Transverse colon (tissue), 4 donors: Measurements from ENCODE around the gene FCHSD2. TPM values are rescaled to one million over a fixed set of nuclear protein-coding genes. Genes with fewer than 3 reads are reported as not detected.

Source experiments
- DNase-seq: peaks from one replicate; pipeline ENCODE4 v3.0.0-alpha.2; 2019
- H3K27ac ChIP-seq, 4 donors: fragments of 200-600 bp; sonication (generic); 2 replicates each; pipeline ENCODE4 v1.5.1; 2016 to 2018; ENCODE audit warnings: inconsistent platforms in 4 of 4
- H3K27me3 ChIP-seq: fragments of 200-600 bp; sonication (generic); 2 replicates; pipeline ENCODE4 v1.5.1; 2017; ENCODE audit warnings: inconsistent platforms
- H3K36me3 ChIP-seq, 4 donors: fragments of 200-600 bp; sonication (generic); 2 replicates each; pipeline ENCODE4 v1.5.1; 2017 to 2019; ENCODE audit warnings: inconsistent platforms in 4 of 4
- H3K4me1 ChIP-seq, 4 donors: fragments of 200-600 bp; sonication (generic); 2 replicates each; pipeline ENCODE4 v1.5.1; 2017 to 2020; ENCODE audit warnings: inconsistent platforms in 4 of 4
- H3K4me3 ChIP-seq, 4 donors: fragments of 200-600 bp; sonication (generic); 1 replicate in 1 of 4; 2 replicates in 3 of 4; pipeline versions ENCODE4 v1.5.1 to v1.6.1; 2017 to 2019; ENCODE audit warnings: inconsistent platforms in 4 of 4
- H3K9me3 ChIP-seq, 2 donors: fragments of 200-600 bp; sonication (generic); 2 replicates each; pipeline ENCODE4 v1.5.1; 2017 to 2019; ENCODE audit warnings: inconsistent platforms in 2 of 2
- EP300 ChIP-seq: sonication (generic); formaldehyde crosslinking; IDR thresholded peaks from one replicate; pipeline ENCODE4 v1.6.1; 2017; ENCODE audit warnings: antibody characterized with exemption, low read depth
- POLR2A ChIP-seq: fragments of 450-650 bp; IDR thresholded peaks from one replicate; pipeline ENCODE4 v1.6.1; 2016; ENCODE audit warnings: antibody characterized with exemption, mild to moderate bottlenecking, moderate library complexity
- POLR2AphosphoS5 ChIP-seq, 3 donors: sonication (generic); formaldehyde crosslinking; IDR thresholded peaks; one replicate each; pipeline ENCODE4 v1.6.1; 2016; ENCODE audit warnings: antibody characterized with exemption in 3 of 3
- whole genome bisulfite sequencing, 2 donors: methylation state at CpG; one replicate each; pipeline ENCODE4 v1.1.5; 2018; ENCODE audit warnings: low coverage in 1 of 2; 5-methylcytosine and 5-hydroxymethylcytosine counted together
- in situ Hi-C, 4 donors: fragments of 200-750 bp; cut with MboI; loops; one replicate each; pipeline versions ENCODE4 v1.15.0 to v1.15.1; 2017; ENCODE audit warnings: low sequenced_read_pairs in 3 of 4, low pct_ligation_motif_present in 1 of 4, low pct_unique_long_range_greater_than_20kb in 1 of 4
- intact Hi-C: fragments of 100-400 bp; cut with DNase I; formaldehyde crosslinking; loops from one replicate; pipeline ENCODE4 v1.15.1; 2023; ENCODE audit warnings: low total_unique reads
- total RNA-seq, 4 donors: library from RNA; depleted of rRNA; stranded (reverse); fragments of >200 nt; gene quantifications; one replicate each; pipeline ENCODE4 v1.1.0, GENCODE V29; 2016
- TF ChIP-seq, protein P1 (sequence below), 5 experiments: fragments of 200-600 bp in 3 of 5; fragments of 450-650 bp in 2 of 5; sonication (generic) in 3 of 5; IDR thresholded peaks; 1 replicate in 2 of 5; 2 replicates in 3 of 5; pipeline ENCODE4 v1.5.1; 2016 to 2017; ENCODE audit warnings: antibody characterized with exemption in 5 of 5, inconsistent platforms in 3 of 5, mild to moderate bottlenecking in 2 of 5, moderate library complexity in 1 of 5

Gene FCHSD2
- total RNA-seq, 4 donors from 2014 or later = 9.1 to 15.9 (median 15.0) TPM

DNA sequence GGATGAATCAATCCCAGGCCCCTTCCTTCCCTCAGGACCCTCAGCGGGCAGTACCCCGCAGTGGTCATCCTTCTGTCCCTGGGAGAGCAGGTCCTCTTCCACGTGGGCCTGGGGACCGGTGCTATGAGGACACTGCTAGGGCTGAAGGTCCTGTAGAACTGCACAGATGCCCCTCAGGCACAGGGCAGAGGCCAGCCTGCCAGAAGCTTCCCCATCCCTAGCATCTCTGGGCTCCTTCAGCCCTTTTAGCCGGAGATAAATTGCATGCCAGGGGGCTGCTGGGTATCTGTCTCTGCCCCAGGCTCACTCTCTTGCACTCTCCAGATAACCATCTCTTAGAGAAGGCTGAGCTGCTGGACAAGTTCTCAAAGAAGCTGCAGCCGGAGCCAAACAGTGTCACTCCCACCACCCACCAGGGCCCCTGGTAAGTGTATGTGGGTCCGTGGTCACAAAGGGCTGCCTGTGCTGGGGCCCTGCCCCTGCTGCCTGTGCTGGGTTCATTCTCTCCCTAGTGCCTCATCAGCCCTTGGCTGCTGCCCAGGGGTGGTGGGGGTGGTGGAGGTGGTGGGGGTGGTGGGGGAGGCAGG lies 325.6 kb downstream of the FCHSD2 start:
- in situ Hi-C loops (no loop called here), intact Hi-C loops (no loop called here)
- Histone ChIP-seq H3K27ac (peak overlapping the region in 1 of 4 donors; percentile 93), H3K27me3 (no peaks in the 10 kb centered on the region), H3K4me3 (peak overlapping the region in 1 of 4 donors; percentile 3), H3K9me3 (no peaks in the 10 kb centered on the region), H3K36me3 (no peaks in the 10 kb centered on the region), H3K4me1 (peaks cover 18 to 50% (median 35%) of the 10 kb centered on the region in 4 donors)
- TF ChIP-seq, protein P1, sequence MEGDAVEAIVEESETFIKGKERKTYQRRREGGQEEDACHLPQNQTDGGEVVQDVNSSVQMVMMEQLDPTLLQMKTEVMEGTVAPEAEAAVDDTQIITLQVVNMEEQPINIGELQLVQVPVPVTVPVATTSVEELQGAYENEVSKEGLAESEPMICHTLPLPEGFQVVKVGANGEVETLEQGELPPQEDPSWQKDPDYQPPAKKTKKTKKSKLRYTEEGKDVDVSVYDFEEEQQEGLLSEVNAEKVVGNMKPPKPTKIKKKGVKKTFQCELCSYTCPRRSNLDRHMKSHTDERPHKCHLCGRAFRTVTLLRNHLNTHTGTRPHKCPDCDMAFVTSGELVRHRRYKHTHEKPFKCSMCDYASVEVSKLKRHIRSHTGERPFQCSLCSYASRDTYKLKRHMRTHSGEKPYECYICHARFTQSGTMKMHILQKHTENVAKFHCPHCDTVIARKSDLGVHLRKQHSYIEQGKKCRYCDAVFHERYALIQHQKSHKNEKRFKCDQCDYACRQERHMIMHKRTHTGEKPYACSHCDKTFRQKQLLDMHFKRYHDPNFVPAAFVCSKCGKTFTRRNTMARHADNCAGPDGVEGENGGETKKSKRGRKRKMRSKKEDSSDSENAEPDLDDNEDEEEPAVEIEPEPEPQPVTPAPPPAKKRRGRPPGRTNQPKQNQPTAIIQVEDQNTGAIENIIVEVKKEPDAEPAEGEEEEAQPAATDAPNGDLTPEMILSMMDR (IDR thresholded peaks at IDR 0.05) = no peak
- TF ChIP-seq EP300 = no peak
- TF ChIP-seq POLR2A = no peak
- no peak for TF ChIP-seq POLR2AphosphoS5 (IDR thresholded peaks at IDR 0.05)
- no peak for DNase-seq
- WGBS, 2 donors = 81% methylated on average over 7 of the region's 7 CpGs; no CpG with 5 or more reads in 1 of the 2 donors

DNA sequence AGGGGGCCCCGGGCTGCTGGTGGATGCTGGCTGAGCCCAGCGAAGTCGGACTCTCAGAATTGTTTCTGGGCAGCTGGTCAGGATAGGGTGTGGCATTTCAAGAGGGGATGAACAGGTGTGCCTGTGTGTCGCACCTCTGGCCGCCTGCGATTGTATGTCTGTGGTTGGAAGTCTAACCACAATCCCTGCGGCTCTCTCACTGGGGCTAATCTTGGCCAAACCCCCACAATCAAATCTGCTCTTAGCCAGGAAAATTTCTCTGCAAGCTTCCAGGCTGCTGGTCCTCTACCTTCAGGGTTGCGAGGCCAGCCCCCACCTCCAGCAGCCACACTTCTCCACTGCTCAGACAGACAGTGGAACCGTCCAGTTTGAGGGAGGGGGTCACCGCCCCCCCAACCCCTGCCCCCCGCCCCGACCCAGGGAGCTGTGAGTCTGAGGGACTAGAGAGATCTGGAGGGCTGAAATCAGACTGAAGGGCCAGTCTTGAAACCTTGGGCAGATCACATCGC lies 327.0 kb downstream of the FCHSD2 start:
- no peaks in the 10 kb centered on the region for H3K9me3 ChIP-seq
- 8% methylated on average over 12 of the region's 13 CpGs; no CpG with 5 or more reads in 1 of the 2 donors for WGBS, 2 donors
- no peaks in the 10 kb centered on the region for H3K36me3 ChIP-seq
- H3K4me1 ChIP-seq = peaks cover 14 to 42% (median 31%) of the 10 kb centered on the region in 4 donors
- intact Hi-C loops (no loop called here), in situ Hi-C loops (no loop called here)
- peak; percentile 56 for DNase-seq
- H3K27ac ChIP-seq = peak overlapping the region; percentile 86 to 96 (median 94)
- peak overlapping the region; percentile 59 to 84 (median 69) for H3K4me3 ChIP-seq
- no peaks in the 10 kb centered on the region for H3K27me3 ChIP-seq
- TF ChIP-seq, protein P1 (IDR thresholded peaks at IDR 0.05) = no peak
- TF ChIP-seq POLR2A (no peak), EP300 (no peak), POLR2AphosphoS5 (IDR thresholded peaks at IDR 0.05) (no peak)

DNA sequence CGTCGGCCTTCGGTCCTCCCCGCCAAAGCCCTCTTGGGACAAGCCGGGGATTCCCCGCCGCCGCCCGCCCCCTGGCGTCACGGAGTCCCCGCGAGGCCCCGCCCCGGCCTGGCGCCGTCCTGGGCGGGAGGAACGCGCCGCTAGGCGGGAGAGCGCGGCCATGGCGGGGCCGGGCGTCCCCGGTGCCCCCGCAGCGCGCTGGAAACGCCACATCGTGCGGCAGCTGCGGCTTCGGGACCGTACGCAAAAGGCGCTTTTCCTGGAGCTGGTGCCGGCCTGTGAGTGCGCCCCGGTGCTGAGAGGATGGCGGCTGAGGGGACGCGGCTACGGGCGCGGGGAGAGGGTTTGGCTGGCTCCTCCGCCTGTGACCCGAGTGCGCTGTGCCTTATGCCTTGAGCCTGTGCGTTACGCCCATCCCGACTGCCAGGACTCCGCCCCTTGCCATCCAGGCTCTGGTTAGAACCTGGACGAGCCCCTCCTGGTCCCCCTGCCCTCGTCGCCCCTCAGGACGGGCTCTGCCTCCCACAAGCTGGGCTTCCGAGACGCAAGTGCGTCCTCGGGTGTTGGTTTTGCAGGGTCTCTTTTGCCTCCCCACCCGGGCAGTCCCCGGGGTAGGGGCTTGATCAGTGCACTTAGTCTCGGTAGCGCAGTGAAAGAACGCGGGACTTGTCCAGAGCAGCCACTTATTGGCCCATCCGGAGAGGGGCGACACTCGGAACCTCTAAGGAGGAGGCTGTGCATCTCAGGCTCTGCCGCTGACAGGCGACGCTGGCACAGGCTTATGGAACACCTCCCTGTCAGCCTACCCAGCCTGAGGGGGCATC lies 327.6 kb downstream of the FCHSD2 start, which contains the start of gene ATG16L2:
TSS of gene ATG16L2 (plus strand) at position 126 of the 824 bp plus-strand sequence. CDS start at position 161, 35 bp downstream.
- Histone ChIP-seq H3K36me3 (no peaks in the 10 kb centered on the region), H3K27ac (peak within 1 kb of the TSS; percentile 86 to 96 (median 94)), H3K4me3 (peak within 1 kb of the TSS; percentile 59 to 84 (median 69)), H3K9me3 (no peaks in the 10 kb centered on the region), H3K4me1 (peaks cover 14 to 42% (median 31%) of the 10 kb centered on the region in 4 donors), H3K27me3 (no peaks in the 10 kb centered on the region)
- 0% methylated on average over 37 of the region's 75 CpGs; no CpG with 5 or more reads in 1 of the 2 donors for WGBS, 2 donors
- DNase-seq = peak; percentile 91
- in situ Hi-C loops = no loop called here
- intact Hi-C loops = no loop called here
- TF ChIP-seq, protein P1 (IDR thresholded peaks at IDR 0.05) = peak in 4 of 5 experiments; percentile 20 to 48 (median 32)
- TF ChIP-seq POLR2A = peak; percentile 82
- TF ChIP-seq POLR2AphosphoS5 (IDR thresholded peaks at IDR 0.05) = peak; percentile 54 to 80 (median 73)
- TF ChIP-seq EP300 = no peak
